Measurements from ENCODE around the gene HSD17B13.

The HSD17B13 gene, protein sequence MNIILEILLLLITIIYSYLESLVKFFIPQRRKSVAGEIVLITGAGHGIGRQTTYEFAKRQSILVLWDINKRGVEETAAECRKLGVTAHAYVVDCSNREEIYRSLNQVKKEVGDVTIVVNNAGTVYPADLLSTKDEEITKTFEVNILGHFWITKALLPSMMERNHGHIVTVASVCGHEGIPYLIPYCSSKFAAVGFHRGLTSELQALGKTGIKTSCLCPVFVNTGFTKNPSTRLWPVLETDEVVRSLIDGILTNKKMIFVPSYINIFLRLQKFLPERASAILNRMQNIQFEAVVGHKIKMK

DNA sequence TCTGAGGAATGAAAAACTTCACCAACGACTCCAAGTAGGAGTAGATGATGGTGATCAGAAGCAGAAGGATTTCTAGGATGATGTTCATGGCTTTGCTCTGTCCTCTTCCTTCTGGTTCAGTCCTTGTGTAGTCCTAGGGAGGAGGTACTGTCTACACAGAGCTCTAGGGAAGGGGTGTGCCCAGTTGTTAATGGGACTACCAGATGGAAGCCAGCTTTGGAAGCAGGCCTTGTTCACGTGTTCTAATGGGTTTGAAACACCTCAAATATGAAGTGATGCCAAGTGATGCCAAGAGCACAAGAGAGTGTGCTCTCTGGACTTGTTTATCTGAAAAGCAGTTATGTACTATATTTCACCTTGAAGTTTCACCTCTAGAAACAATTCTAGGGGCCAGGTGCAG is at the start of gene HSD17B13:
Gene HSD17B13 (minus strand): TSS at position 129 of the 400 bp plus-strand sequence. CDS start 41 bp downstream, at position 88.
- ATAC-seq (replicated peaks; ENCODE audit: extremely low read depth, poor library complexity, severe bottlenecking) (no peak), DNase-seq (ENCODE audit: low spot score in 2 of 2) (no peak)
- Mint-ChIP-seq H3K27ac (ENCODE audit: low read depth) (no peak within 1 kb of the TSS), H3K4me3 (no peak within 1 kb of the TSS), H3K9me3 (no peaks in the 10 kb centered on the region), H3K27me3 (no peaks in the 10 kb centered on the region), H3K36me3 (ENCODE audit: insufficient read depth) (peaks cover 2% of the 10 kb centered on the region), H3K4me1 (no peaks in the 10 kb centered on the region)

DNA sequence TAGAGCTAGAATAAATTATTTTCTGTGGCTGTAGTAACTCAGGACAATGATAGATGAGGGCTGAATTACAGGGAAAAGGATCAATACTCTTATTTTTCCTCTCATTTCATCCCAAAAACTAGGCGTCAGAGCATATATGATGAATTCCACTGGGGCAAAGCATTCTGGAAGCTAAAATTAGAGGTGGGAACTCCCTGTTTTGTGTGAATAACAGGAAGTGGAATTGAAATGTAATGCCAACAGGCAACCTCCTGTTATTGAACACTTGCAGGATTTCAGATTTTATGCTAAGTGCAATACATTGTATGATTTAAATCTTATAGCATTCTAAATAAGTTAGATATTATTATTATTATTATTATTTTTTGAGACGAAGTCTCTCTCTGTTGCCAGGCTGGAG is 47.4 kb upstream of the HSD17B13 start:
- ATAC-seq (replicated peaks; ENCODE audit: extremely low read depth, poor library complexity, severe bottlenecking): no peak
- DNase-seq (ENCODE audit: low spot score in 2 of 2): no peak
- Mint-ChIP-seq H3K27me3 (no peaks in the 10 kb centered on the region), H3K9me3 (no peaks in the 10 kb centered on the region), H3K27ac (ENCODE audit: low read depth) (no peak overlapping the region), H3K4me3 (no peak overlapping the region), H3K4me1 (no peaks in the 10 kb centered on the region), H3K36me3 (ENCODE audit: insufficient read depth) (peaks cover 38% of the 10 kb centered on the region)

DNA sequence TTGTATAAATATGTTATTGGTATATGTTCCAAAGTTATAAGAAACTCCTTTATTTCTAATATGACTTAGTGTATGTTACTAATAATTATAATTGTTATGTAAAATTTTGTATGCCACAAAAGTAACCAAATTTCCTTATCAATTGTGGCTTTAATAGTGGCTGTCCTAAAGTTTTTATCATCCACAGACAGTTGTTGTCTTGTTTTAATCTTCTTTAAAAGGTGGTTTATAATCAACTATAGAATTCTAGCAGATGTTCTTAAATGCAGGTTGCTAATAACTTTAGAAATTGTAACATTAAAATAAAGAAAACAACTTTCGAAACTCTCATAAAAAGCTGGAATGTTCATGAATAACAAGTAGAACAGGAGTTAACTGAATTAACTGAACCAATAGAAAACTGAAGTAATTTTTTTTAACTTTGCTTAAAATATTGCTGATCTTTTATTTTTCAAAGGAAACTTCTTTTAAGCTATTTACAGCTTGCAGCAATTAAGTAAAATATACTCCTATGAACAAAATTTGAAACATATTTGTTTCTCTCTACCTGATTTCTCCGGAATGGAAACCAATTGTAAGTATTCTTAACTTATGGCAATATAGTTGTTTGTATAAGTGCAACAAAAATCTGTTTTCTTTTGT is 44.0 kb upstream of the HSD17B13 start:
- Mint-ChIP-seq H3K27ac (ENCODE audit: low read depth) (no peak overlapping the region), H3K4me1 (no peaks in the 10 kb centered on the region), H3K4me3 (no peak overlapping the region), H3K36me3 (ENCODE audit: insufficient read depth) (peaks cover 48% of the 10 kb centered on the region), H3K9me3 (no peaks in the 10 kb centered on the region), H3K27me3 (no peaks in the 10 kb centered on the region)
- DNase-seq (ENCODE audit: low spot score in 2 of 2): no peak
- no peak for ATAC-seq (replicated peaks; ENCODE audit: extremely low read depth, poor library complexity, severe bottlenecking)

DNA sequence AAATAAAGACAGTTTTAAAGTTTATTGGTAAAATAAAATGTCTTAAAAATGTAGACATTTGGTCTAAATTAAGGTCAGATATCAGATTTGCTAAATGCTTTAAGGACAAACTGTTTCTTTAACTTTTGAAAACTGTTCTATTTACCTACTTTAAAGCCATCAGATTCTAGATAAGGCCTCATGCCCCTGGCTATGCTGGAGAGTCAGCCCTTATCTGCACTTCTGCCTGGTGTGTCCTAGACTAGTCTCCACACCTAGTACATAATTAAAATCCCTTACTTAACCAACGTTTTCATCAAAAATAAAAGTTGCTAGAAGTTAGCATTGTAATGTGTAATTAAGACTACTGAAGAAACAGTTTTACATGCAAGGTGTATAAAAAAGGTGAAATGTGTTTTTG is 42.7 kb upstream of the HSD17B13 start:
- DNase-seq (ENCODE audit: low spot score in 2 of 2): no peak
- H3K36me3 Mint-ChIP-seq (ENCODE audit: insufficient read depth): peaks cover 44% of the 10 kb centered on the region
- ATAC-seq (replicated peaks; ENCODE audit: extremely low read depth, poor library complexity, severe bottlenecking): no peak
- no peak overlapping the region for H3K27ac Mint-ChIP-seq (ENCODE audit: low read depth)
- no peaks in the 10 kb centered on the region for H3K4me1 Mint-ChIP-seq
- no peaks in the 10 kb centered on the region for H3K9me3 Mint-ChIP-seq
- no peak overlapping the region for H3K4me3 Mint-ChIP-seq
- H3K27me3 Mint-ChIP-seq: no peaks in the 10 kb centered on the region

DNA sequence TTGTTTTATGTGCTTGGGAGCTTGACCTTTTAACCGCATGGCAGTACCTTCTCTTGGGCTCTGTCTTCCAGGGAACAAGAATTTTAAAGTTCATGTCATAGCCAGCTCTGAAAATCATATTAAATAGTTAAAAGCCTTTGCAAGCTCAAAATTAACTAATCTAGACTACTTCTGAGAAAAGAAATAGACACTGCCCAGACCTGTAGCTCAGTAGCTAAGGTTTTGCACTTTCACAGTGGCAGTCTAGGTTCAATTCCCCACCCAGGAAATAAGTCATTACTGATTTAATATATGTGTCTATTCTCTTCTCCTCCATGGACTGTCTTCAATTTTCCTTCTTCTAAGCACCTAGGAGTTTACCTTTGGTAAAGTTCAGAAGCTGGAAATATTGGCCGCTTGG is 40.9 kb upstream of the HSD17B13 start:
- Mint-ChIP-seq H3K9me3 (no peaks in the 10 kb centered on the region), H3K27ac (ENCODE audit: low read depth) (no peak overlapping the region), H3K4me1 (peaks cover 5% of the 10 kb centered on the region), H3K4me3 (no peak overlapping the region), H3K27me3 (no peaks in the 10 kb centered on the region), H3K36me3 (ENCODE audit: insufficient read depth) (peaks cover 40% of the 10 kb centered on the region)
- no peak for ATAC-seq (replicated peaks; ENCODE audit: extremely low read depth, poor library complexity, severe bottlenecking)
- DNase-seq (ENCODE audit: low spot score in 2 of 2): no peak

DNA sequence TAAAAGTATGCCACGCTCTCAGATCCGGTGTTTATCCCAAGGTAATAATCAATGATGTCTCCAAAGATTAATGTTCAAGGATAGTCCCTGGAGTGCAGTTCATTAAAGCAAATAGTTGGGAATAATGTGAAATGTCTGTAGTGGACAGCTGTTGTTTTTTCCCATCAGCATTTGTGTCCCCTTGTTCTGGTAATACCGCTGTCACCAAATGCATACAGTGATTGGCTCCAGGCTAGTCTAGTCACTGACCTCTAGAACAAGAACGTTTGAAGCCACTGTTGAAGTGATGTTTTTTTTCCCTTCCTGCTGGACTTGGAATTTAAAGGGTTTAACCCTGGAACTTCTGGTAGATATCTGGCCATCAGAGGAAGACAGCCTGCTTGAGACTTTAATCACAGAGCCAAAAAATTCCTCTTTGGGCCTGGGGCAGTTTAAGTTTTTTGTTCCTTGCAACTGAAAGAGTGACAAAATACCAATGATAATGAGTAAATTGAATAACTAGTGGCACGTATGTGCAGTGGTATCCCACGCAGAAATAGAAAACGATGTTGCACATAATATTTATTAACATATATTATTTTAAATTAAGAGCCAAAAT is 37.8 kb upstream of the HSD17B13 start:
- H3K27ac Mint-ChIP-seq (ENCODE audit: low read depth): no peak overlapping the region
- ATAC-seq (replicated peaks; ENCODE audit: extremely low read depth, poor library complexity, severe bottlenecking) (no peak), DNase-seq (ENCODE audit: low spot score in 2 of 2) (no peak)
- no peak overlapping the region for H3K4me3 Mint-ChIP-seq
- H3K9me3 Mint-ChIP-seq: no peaks in the 10 kb centered on the region
- H3K27me3 Mint-ChIP-seq: no peaks in the 10 kb centered on the region
- H3K4me1 Mint-ChIP-seq: peaks cover 5% of the 10 kb centered on the region
- H3K36me3 Mint-ChIP-seq (ENCODE audit: insufficient read depth): peaks cover 49% of the 10 kb centered on the region

DNA sequence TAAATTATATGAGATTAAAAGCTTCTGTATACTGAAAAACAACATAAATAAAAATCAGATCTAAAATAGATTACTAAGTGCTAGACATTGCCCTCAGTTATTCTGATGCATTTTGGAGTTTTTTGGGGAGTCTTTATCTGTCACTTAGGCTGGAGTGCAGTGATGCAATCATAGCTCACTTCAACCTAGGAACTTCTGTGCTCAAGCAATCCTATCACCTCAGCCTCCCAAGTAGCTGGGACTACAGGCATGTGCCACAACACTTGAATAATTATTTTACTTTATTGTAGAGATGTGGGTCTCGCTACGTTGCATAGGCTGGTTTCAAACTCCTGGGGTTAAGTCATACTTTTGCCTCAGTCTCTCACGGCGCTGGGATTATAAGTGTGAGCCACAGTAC is 36.6 kb upstream of the HSD17B13 start:
- H3K4me3 Mint-ChIP-seq: no peak overlapping the region
- H3K9me3 Mint-ChIP-seq: no peaks in the 10 kb centered on the region
- H3K27me3 Mint-ChIP-seq: no peaks in the 10 kb centered on the region
- DNase-seq (ENCODE audit: low spot score in 2 of 2): no peak
- ATAC-seq (replicated peaks; ENCODE audit: extremely low read depth, poor library complexity, severe bottlenecking): no peak
- peaks cover 49% of the 10 kb centered on the region for H3K36me3 Mint-ChIP-seq (ENCODE audit: insufficient read depth)
- no peak overlapping the region for H3K27ac Mint-ChIP-seq (ENCODE audit: low read depth)
- peaks cover 5% of the 10 kb centered on the region for H3K4me1 Mint-ChIP-seq

DNA sequence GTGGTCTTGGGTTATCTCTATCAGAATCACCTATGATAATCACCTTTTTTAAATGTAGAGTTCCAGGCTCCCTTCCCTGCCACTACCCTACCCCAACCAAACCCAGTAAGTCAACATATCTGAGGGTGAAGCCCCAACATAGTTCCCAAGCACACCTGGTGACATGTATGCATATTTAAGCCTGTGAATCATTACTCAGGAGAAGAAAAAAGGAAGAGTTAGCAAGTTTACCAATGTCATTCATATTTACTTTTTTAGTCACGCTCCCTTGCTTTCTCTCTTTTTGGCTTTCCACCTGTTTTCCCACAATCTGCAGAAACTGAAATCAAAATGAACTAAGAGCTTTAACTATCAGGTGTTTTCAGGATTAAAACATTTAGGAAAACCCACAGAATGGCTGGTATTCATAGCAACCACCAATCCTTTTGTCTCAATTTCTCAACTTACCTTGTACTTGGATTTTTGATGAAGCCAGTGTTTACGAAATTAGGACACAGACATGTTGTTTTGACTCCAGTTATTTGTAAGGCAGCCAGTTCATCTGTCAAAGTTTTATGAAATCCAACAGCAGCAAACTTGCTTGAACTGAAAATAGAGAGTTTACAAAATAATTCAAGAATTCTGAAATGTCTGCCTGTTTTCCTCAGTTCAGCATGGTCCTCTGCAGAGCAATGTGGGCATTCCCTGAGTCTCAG is 34.3 kb upstream of the HSD17B13 start:
- ATAC-seq (replicated peaks; ENCODE audit: extremely low read depth, poor library complexity, severe bottlenecking): no peak
- Mint-ChIP-seq H3K4me1 (peaks cover 5% of the 10 kb centered on the region), H3K27me3 (no peaks in the 10 kb centered on the region), H3K27ac (ENCODE audit: low read depth) (no peak overlapping the region), H3K4me3 (no peak overlapping the region), H3K36me3 (ENCODE audit: insufficient read depth) (peaks cover 39% of the 10 kb centered on the region), H3K9me3 (no peaks in the 10 kb centered on the region)
- DNase-seq (ENCODE audit: low spot score in 2 of 2): no peak

DNA sequence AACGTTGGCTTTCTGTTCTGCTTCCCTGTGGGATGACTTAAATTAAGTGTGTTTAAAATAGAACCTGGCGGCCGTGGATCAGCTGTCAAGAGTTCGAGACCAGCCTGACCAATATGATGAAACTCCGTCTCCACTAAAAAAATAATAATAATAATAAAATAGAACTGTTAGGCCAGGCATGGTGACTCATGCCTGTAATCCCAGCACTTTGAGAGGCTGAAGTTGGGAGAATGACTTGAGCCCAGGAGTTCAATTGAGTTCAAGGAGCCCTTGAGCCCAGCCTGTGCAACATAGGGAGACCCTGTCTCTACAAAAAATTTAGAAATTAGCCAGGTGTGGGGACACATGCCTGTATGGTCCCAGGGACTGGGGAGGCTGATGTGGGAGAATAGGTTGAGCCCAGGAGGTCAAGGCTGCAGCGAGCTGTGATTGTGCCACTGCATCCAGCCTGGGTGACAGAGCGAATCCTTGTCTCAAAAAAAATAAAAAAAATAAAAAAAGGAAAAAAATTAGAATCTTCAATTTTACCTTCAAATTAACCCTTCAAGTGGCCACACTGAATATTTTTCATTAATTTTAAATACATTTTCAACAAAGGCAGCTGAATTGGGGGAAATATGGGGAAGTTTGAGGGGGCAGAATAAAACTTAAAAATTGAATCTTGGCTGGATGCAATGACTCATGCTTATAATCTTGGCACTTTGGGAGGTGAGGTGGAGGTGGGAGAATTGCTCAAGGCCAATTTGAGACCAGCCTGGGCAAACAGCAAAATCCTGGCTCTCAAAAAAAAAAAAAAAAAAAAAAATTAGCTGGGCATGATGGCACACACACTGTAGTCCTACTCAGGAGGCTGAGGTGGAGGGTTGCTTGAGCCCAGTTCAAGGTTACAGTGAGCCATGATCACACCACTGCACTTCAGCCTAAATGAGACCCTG is 31.8 kb upstream of the HSD17B13 start:
- DNase-seq (ENCODE audit: low spot score in 2 of 2) (no peak), ATAC-seq (replicated peaks; ENCODE audit: extremely low read depth, poor library complexity, severe bottlenecking) (no peak)
- Mint-ChIP-seq H3K9me3 (no peaks in the 10 kb centered on the region), H3K36me3 (ENCODE audit: insufficient read depth) (peaks cover 32% of the 10 kb centered on the region), H3K4me1 (peaks cover 5% of the 10 kb centered on the region), H3K27me3 (no peaks in the 10 kb centered on the region), H3K27ac (ENCODE audit: low read depth) (no peak overlapping the region), H3K4me3 (no peak overlapping the region)

DNA sequence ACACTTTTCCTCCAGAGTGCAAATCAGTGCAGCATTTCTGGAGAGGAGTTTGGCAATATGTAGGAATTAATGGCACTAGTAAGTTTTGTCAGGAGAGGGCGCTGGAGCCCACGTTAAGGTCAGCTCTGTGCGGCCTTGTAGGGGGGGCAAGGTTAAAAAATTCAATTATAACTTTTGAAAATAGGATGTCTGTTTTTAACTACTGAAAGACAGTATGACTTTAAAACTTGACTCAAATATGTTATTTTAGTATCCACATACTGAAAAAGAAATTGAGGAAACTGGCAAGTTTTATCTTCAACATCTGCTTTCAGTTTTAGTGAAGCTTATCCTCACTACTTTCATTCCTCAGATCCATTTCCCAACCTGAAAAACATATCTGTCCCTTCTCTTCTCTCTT is 30.9 kb upstream of the HSD17B13 start:
- Mint-ChIP-seq H3K9me3 (no peaks in the 10 kb centered on the region), H3K4me1 (no peaks in the 10 kb centered on the region), H3K36me3 (ENCODE audit: insufficient read depth) (peaks cover 29% of the 10 kb centered on the region), H3K27me3 (no peaks in the 10 kb centered on the region), H3K27ac (ENCODE audit: low read depth) (no peak overlapping the region), H3K4me3 (no peak overlapping the region)
- ATAC-seq (replicated peaks; ENCODE audit: extremely low read depth, poor library complexity, severe bottlenecking): no peak
- no peak for DNase-seq (ENCODE audit: low spot score in 2 of 2)

DNA sequence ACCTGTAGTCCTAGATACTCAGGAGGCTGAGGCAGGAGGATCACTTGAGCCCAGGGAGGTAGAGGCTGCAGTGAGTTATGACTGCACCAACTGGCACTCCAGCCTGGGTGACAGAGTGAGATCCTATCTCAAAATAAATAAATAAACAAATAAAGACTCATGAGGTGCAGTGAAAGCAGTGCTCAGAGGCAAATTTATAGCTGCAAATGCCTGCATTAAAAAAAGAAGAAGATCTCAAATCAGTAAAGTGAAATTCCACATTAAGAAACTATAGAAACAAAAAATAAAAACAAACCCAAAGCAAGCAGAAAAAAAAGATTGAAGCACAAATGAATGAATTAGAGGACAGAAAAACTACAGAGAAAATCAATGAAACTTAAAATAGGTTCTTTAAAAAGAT is 22.5 kb upstream of the HSD17B13 start:
- DNase-seq (ENCODE audit: low spot score in 2 of 2) (no peak), ATAC-seq (replicated peaks; ENCODE audit: extremely low read depth, poor library complexity, severe bottlenecking) (no peak)
- H3K4me3 Mint-ChIP-seq: no peak overlapping the region
- H3K36me3 Mint-ChIP-seq (ENCODE audit: insufficient read depth): peaks cover 10% of the 10 kb centered on the region
- H3K4me1 Mint-ChIP-seq: peaks cover 6% of the 10 kb centered on the region
- H3K9me3 Mint-ChIP-seq: peaks cover 6% of the 10 kb centered on the region
- no peaks in the 10 kb centered on the region for H3K27me3 Mint-ChIP-seq
- no peak overlapping the region for H3K27ac Mint-ChIP-seq (ENCODE audit: low read depth)

DNA sequence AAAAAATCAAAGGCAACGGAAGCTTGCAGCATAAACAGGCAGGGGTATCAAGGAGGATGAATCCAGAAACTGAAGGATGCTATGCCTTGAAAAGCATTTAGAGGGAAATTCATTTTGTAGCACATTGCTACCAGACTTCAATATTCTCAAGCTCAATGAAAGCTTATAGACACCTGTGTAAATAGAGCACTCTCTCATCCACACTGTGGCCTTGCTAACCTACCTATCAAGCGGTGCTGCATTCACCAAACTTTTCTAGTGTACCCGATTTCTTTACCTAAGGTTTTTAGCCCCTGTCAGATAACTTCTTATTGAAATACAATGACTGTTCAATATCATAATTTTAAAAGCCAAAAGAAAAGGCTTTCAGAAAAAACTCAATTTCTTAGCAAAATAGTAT is 20.2 kb upstream of the HSD17B13 start:
- Mint-ChIP-seq H3K9me3 (peaks cover 6% of the 10 kb centered on the region), H3K4me1 (peaks cover 6% of the 10 kb centered on the region)

More for the DNA sequence above, 20.2 kb upstream of the HSD17B13 start:
- DNase-seq (ENCODE audit: low spot score in 2 of 2) (no peak), ATAC-seq (replicated peaks; ENCODE audit: extremely low read depth, poor library complexity, severe bottlenecking) (no peak)
- peak overlapping the region; percentile 44 for H3K27ac Mint-ChIP-seq (ENCODE audit: low read depth)
- peaks cover 20% of the 10 kb centered on the region for H3K36me3 Mint-ChIP-seq (ENCODE audit: insufficient read depth)
- H3K27me3 Mint-ChIP-seq: no peaks in the 10 kb centered on the region
- H3K4me3 Mint-ChIP-seq: no peak overlapping the region
